GM21515 (cell line): ENCODE data around the gene FAM229A.

Source experiments
- ATAC-seq: cut with Tn5 transposase; IDR thresholded peaks from one replicate; pipeline ENCODE4 v1.9.1; 2021; ENCODE audit not compliant: unreplicated experiment

Gene FAM229A

DNA sequence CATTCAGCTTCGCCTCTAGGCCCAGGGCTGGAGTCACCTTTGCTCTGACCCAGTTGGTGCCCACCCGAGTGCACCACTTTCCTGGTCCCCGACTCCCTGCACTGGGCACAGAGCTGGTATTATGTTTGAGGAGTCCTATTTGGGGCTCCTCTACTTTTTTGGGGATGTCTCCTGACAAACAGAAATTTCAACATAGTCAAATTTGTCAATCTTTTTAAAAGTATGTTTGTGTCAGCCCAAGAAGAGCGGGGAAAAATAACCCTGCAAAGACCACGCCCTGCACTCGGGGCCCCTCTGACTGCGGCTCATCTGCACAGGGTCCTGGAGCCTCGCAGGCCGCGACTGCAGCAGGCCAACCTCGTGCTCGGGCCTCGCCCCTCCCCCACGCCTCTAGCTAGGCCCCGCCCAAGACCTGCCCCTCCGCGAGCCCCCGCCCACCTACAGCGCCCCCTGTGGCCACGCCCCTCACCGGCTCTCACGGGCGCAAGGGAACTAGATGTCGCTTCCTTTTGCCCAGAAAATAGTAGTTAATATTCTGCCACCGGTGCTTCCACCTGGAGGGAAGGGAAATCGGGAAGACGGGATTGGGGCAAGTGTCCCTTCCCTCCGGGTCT is 11.4 kb downstream of the FAM229A start:
- ATAC-seq: peak; percentile 29

DNA sequence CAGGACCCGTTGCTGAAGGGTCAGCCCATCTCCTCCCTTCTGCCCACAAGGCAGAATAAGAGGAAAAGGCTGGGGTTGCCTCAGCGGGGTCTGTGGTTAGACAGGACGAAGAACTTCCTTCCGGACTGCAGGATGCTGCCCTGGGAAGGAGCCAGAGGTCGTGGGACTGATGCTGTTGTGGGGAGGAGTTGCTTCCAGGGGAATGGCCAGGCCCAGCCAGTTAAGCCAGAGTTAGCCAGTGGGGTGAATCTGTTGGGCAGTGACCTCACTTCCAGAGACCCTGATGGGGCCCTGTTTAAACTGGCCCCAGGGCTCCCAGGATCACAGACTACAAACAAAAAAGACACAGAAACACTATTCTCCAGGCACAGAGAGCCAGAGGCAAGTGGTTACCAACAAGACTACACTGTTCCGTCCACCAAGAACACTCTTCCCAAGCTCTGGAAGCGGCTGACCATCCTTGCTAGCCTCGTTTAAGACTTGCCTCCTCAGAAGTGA is 13.0 kb downstream of the FAM229A start:
- no peak for ATAC-seq

- ATAC-seq: no peak
These were observed 15.6 kb downstream of the FAM229A start for GRCh38 chr1:32346532-32347157.

DNA sequence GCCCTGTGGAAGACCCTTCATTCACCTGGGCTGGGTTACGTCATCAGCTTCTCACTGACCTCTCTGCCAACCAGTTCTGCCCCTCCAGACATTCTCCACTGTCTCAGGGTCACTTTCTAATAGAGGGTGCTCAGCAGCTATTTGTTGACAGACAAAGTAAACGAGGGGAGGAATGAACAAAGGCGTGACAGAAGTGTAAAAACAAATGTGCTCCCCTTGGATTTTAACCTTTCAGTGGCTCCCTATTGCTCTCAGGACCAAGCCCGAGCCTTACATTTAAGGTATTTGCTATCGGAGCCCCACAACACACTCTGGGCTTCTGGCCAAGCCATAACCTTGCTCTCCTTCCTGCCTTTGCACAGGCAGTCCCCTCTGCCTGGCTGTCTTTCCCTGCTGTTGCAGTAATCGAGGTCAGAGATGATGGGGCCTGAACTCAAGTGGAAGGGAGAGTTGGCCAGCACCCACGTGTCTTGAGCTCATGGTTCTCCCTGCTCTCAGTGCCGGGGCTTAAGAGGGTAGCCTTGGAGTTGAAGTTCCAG is 16.9 kb downstream of the FAM229A start:
- no peak for ATAC-seq

DNA sequence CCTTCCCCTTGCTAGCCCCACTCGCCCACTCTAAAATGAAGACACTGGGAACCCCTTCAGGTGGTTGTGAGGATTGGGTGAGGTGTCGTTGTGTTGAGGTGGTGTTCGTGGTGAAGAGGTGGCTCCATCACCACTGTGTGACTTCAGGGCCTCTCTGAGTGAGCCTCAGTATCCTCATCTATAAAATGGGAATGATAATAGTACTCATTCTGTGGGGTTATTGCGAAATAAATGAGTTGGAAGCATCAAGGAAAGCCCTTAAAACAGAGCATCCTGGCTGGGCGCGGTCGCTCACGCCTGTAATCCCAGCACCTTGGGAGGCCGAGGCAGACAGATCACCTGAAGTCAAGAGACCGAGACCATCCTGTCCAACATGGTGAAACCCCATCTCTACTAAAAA is 19.6 kb downstream of the FAM229A start:
- no peak for ATAC-seq

GRCh38 chr1:32341971-32342370 is 20.3 kb downstream of the FAM229A start:
- no peak for ATAC-seq

- ATAC-seq: no peak
These were observed 21.0 kb downstream of the FAM229A start for GRCh38 chr1:32341186-32341757.

- no peak for ATAC-seq
These were observed 22.8 kb downstream of the FAM229A start for GRCh38 chr1:32339363-32339978.

- no peak for ATAC-seq
These were observed 23.6 kb downstream of the FAM229A start for GRCh38 chr1:32338637-32339145.

DNA sequence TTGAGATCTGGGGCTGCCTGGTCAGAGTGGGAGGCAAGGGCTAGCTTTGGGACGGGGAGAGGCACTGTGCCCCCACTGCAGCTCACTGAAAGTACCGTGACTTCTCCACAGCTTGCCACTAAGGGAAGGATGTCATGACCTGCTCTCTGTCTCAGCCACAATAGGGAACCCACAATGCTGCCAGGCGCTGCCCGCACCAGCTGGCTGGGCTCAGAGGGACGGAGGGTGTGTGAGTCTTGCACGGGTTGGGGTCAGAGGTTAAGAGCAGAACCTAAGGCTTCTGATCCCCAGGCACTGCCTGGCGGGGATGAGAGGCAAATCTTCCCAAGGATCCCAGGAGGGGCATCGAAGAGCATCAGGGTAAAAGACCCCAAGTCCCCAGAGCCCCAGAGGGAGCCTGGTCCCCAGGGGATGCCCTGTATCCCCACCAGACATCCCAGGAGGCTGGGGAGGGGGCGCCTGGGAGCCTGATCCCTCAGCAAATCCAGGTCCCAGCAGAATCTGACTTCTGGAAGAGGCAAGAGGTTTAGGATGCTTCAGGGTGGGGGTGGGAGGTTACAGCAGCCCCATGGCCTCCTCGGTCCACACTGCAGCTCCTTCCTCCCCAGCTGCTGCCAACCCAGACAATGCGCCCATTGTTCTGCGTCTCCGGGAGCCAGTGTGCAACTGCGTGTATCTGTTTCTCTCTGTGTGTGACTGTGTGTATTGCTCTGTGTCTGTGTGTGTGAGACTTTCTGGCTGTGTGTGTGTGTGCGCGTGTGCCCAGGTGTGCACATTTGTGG is 24.2 kb downstream of the FAM229A start:
- no peak for ATAC-seq

DNA sequence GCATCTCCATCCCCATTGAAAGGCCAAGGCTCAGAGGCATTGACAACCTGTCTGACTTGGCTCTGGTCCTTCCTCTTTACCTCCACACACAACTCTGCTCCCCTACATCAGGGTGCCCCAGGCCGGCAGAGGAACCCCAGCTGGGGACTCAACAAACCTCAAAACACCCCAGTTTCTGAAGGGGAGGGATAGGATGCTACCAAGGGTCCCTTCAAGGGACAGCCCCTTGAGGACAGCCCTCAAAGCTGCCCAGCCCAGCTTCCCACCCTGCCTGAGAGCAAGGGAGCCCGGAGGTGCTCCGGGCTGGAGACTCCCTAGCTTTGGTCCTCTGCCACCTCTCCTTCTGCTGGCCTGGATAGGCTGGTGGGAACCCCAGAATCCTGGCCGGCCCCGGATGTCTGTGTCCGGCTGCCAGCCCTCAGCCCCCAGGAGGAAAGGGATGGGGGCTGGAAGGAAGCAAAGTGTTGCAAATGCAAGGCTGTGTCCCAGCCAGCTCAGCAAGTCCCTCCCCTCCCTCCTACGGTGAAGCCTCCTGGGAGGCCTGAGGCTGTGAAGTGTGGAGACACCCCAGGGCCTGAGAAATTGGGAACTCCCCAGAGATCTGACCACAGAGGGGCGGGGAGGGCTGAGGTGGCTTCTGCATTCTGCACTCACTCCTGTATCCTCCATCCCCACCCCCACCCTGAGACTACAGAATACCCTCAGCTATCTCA is 25.2 kb downstream of the FAM229A start:
- no peak for ATAC-seq

DNA sequence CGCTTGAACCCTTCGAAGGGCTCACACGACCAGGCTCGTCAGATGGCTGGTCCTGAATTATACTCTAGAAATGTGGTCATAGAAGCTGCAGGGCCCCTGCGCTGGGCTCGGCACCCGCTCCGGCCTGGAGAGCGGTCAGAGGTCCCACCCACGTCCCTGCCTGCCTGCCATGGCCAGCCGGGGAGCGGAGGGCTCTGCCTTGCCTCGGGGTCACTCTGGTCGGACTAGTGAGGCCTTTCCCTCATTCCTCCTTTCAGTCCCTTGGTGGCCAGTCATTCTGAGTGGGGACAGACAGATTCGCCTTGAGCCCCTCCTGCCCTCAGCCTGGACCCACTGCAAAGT is 25.7 kb downstream of the FAM229A start:
- ATAC-seq: no peak

GRCh38 chr1:32335790-32336590 is 26.3 kb downstream of the FAM229A start, which contains the start of gene MARCKSL1:
Gene MARCKSL1, minus strand, starts transcription at chr1:32336233. Its CDS starts 200 bp downstream, at chr1:32336033.
- ATAC-seq: peak; percentile 41

GRCh38 chr1:32335535-32335789 is 26.8 kb downstream of the FAM229A start:
- no peak for ATAC-seq

GRCh38 chr1:32334864-32335534 is 27.3 kb downstream of the FAM229A start:
- ATAC-seq: no peak

DNA sequence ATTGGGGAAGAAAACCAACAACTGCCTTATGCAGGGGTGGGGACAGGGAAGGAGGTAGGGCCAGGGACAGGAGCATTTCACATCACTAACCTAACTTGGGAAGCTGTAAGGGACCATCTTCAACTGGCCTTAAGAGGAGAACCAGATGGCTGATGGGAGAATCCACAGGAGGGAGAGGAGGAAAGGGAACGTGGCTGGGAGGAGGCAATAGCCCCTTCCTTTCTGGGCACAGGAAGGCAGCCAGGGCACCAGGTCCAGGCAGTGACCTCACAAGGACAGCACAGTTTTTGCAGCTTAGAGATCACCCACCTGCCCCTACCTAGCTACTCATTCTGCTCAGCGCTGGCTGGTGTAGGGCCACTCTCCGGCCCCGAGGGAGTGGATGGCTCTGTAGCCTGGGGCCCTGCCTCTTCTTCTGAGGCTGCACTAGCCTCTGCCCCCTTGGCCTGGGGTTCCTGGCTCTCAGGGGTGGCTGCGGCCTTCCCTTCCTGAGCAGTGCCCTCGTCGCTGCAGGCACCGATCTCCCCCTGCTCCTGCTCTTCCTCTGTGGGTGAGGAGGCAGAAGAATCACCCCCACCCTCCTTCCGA is 27.9 kb downstream of the FAM229A start:
- no peak for ATAC-seq

DNA sequence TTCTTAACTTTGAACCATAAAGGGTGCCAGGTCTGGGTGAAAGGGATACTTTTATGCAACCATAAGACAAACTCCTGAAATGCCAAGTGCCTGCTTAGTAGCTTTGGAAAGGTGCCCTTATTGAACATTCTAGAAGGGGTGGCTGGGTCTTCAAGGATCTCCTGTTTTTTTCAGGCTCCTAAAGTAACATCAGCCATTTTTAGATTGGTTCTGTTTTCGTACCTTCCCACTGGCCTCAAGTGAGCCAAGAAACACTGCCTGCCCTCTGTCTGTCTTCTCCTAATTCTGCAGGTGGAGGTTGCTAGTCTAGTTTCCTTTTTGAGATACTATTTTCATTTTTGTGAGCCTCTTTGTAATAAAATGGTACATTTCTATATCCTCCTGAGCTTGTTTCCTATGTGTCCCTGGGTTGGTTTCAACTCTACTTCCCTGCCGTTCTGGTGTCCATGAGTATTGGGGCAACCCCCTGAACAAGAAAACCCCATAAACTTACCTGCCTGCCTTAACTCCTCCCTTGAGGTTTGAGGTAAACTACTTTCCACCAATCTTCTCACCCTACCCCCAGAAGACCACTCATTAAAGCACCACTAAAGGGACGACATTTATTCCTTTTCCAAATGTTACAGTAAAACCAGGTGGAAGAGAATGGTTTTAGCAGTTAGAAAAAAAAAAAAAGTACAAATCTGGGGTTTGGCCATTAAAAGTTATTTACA is 28.9 kb downstream of the FAM229A start:
- no peak for ATAC-seq
